GM12878 (cell line): ENCODE measurements around the gene LEMD2.
"Not testable (repeated sequence)": the region's sequence is repeated elsewhere in the genome, so short reads cannot be mapped to it uniquely, and the experiment has no call there.

Source experiments
- DPF2 ChIP-seq: fragments of 450-650 bp; IDR thresholded peaks from 2 replicates; pipeline ENCODE4 v1.6.1; 2017; ENCODE audit warnings: mild to moderate bottlenecking
- NFYA ChIP-seq: IDR thresholded peaks from 2 replicates; pipeline ENCODE4 v1.6.1; 2011; ENCODE audit warnings: low read depth, mild to moderate bottlenecking, low read length, improper control_type of control experiment, borderline replicate concordance
- PBX3 ChIP-seq: IDR thresholded peaks from 2 replicates; pipeline ENCODE4 v1.6.1; 2011; ENCODE audit warnings: mild to moderate bottlenecking, low read depth, low read length, moderate library complexity; ENCODE audit not compliant: insufficient replicate concordance
- USF1 ChIP-seq: IDR thresholded peaks from 2 replicates; pipeline ENCODE4 v1.6.1; 2011; ENCODE audit warnings: borderline replicate concordance, low read depth, mild to moderate bottlenecking, moderate library complexity, mixed read lengths, low read length; ENCODE audit not compliant: insufficient read depth; ENCODE audit errors: extremely low read length

GRCh38 chr6:33831725-33832124 lies 42.8 kb upstream of the LEMD2 start:
- TF ChIP-seq NFYA, DPF2, PBX3, USF1: not testable (repeated sequence)
